Measurements from ENCODE around the gene SDK1. TPM values are rescaled to one million over a fixed set of nuclear protein-coding genes. Genes with fewer than 3 reads are reported as not detected.

Gene SDK1
- total RNA-seq, 1 experiment from 2014 or later = 1.8 TPM

DNA sequence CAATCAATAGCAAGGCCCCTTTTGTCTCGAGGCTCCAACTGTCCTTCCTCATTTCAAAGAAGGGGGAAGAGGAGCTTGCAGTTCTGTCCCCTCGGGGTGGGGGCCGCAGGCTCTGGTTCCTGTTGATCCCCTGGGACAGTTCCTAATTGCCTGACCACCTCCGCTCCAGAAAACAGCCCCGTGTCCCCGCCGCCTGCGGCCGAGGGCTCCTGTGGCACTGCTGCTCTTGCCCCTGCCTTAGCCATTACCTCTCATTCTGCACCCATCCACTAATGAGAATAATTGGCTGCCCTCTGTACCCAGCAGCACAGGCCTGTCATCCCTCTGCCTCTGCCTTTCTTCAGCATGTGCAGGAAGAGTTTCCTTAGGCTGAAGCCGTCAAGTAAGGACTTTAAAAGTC is 712.7 kb downstream of the SDK1 start:
- no peak for DNase-seq (ENCODE audit: low spot score)

DNA sequence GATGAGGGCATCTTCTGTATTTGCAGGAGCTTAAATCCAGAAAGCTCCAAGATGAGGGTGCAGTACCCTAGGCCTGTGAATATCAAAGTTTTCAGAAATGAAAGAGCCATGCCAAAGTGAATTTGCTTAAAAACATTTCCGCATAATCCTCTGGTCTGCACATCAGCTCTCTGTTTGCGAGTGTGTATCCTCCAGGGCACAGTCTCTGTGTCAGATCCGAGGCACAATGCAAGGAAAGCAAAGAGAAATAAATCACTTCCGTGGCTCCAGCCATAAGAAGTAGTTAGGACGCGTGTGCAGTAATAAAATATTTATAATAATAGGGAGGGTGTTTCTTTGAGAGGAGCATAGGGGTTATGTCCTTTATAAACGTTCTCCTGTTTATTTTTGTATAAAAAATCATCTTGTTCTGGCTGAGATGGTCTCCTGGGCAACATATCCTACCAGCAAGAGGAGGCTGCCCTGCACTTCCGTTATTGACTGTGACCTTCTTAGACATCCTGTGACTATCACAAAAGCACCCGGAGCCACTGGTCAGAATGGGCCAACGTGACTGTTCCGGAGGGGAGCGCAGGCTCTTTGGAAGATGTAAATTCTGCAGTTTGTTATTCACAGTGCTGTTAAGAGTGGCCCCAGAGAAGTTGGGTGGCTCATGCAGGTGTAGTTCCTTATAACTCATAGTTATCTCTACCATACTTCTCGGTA is 713.4 kb downstream of the SDK1 start:
- no peak for DNase-seq (ENCODE audit: low spot score)

DNA sequence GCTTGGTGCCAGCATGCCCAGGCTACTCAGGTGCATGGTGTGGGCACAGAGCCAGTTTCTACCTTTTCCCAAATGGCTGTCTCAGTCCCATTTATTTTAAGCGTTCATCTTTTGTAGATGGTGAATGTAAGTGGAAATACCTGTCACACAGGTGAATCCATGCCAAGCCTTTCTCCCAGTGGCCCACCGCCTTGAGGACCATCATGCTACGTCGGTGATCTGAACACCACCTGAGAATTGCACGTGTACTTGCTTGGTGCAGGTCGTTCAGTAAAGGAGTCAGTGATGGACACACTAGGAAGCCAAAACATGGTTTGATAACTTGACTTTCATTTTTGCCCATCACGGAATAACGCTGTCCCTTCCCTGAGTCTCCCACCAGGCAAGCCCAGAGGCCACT is 714.3 kb downstream of the SDK1 start:
- DNase-seq (ENCODE audit: low spot score) = no peak

DNA sequence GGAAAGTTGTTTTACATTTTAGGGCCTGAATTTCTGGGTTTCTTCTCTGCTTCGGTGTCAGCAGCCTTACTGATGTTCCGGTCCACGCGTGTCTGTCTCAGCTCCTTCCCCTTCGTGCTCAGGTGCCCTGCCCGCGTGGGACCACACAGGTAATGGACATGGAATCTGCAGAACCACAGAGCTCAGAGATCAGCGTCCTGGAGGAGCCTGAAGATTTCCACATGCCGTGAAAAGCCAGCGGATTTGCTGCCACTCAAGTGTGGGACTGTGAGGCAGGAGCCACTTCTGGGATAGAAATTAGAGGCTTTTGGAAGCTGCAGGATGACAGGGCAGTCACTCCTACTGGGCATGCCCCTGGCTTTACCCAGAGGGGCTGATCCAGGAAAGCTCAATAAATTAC is 714.9 kb downstream of the SDK1 start:
- DNase-seq (ENCODE audit: low spot score) = no peak

GRCh38 chr7:4017081-4017480 is 716.0 kb downstream of the SDK1 start:
- DNase-seq (ENCODE audit: low spot score) = no peak

DNA sequence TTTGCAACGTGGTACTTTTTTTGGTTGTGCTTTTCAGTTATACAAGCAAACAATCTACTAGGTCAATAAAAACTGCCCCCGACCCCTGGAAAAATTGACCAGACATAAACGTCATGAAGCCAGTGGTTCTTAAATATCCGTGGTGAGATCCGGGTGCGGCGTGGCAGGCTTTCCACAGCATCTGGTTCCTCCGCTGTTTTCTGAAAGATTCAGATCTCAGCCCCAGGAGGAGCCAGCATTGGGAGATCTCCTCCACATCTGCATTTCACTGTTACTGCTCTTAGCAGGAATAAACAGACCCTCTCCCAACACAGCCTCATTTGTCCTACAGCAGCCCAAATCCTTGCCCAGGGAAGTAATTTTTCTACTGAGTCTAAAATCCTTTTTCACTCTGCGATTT is 716.7 kb downstream of the SDK1 start:
- no peak for DNase-seq (ENCODE audit: low spot score)

- DNase-seq (ENCODE audit: low spot score) = no peak
Observed at GRCh38 chr7:4018601-4019316, 717.7 kb downstream of the SDK1 start.

- no peak for DNase-seq (ENCODE audit: low spot score)
Observed at GRCh38 chr7:4020086-4020485, 719.0 kb downstream of the SDK1 start.

GRCh38 chr7:4021413-4021812 is 720.4 kb downstream of the SDK1 start:
- DNase-seq (ENCODE audit: low spot score) = no peak

DNA sequence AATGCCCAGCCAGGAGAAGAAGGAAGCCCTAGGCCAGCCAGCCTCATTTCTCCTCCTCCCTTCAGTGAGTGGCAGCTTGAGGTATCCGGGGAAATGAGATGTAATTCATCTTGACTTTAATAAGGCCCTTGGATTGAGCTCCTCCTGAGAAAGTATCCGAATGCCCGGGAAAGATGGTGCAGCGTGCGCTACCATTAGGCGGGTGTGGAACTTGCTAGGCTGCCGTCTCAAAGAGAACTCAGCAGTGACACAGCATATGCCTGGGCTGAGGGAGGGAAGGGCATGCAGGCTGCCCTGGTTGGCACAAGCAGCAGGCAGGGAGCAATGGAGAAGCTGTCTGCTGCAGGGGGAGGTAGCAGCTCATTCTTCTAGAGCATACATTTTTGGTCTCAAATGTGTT is 721.2 kb downstream of the SDK1 start:
- no peak for DNase-seq (ENCODE audit: low spot score)

DNA sequence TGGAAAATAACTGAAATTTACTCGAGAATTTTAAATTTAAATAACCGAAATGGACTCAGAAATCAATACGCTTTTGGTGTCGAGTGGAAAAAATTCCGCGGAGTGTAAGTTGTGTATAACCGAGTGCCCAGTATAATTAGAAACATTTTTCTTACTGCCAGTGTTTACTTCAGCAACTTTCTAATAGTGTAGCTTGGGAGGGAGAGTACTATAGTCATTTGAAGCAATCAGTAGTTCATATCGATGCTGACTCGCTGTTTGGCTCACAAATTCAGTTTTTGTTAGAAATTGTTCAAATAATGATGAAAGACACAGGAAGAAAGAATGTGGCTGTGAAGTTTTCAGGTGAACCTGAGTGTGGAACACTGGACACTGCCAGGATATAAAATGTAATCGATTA is 722.5 kb downstream of the SDK1 start:
- no peak for DNase-seq (ENCODE audit: low spot score)

GRCh38 chr7:4024133-4024532 is 723.1 kb downstream of the SDK1 start:
- DNase-seq (ENCODE audit: low spot score) = no peak

GRCh38 chr7:4024806-4025205 is 723.8 kb downstream of the SDK1 start:
- no peak for DNase-seq (ENCODE audit: low spot score)

GRCh38 chr7:4025210-4025609 is 724.2 kb downstream of the SDK1 start:
- no peak for DNase-seq (ENCODE audit: low spot score)

DNA sequence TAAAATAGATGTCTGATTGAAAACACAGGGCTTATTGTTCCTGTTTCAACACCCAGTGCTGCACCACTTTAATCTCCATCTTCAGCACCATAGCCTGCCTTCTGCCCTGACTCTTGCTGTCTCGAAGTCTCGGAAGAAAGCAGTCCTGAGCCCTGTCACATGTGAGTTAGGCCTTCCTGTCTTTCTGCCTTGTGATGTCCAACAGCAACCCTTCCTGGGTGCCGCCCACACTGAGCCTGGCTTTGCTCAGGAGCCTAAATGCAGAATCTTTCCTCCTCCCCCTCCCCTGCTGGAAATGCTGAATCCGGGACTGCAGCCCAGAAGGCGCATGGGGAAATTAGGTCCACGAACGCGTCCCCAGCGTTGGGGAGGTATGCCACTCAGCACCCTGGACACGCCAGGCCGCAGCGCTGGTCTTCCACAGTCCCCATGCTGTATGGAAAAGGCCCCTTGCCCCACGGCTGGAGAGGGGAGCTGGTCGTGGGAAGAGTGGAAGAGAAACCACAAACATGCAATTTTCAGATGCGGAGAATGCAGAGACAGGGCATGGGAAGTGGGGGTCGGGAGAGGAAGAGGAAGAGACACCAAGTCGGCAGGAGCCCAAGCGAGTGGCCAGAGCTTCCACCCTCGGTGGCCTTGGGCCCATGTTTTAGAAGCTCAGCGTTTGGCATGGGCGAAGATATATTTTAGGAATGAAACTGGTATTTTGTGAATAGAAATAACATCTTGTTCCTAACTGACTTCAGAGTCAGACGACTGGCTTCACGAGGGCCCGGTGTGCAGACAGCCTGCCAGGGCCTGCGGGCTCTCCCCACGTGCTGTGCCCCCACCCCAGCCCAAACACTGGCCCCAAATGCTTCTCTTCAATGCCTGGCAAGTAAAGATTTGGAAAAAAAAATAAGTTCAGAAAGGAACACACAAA is 724.9 kb downstream of the SDK1 start:
- no peak for DNase-seq (ENCODE audit: low spot score)

DNA sequence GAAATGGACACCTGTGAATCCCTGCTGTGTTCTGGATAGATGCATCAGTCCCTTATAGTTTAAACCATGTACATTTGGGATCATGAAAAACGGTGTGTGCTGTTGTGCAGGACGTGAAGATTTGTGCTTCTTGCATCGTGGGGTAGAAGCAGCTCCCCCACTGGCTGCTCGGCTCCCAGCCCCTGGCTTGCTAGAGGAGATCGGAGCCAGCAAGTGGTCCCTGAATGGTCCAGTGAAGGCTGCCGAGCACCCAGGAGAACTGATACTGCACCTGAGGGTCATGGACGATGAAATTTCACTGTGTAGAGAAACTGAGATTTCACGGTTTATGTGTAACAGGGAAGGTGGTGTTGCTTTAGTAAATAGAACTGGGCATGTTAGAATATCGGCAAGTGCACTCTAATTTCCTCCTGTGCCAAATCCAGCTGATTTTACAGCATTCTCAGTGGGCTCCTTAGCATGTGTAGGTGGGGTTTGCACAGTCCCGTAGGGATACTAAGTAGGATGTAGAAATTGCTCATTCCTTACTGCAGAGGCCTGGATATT is 726.0 kb downstream of the SDK1 start:
- DNase-seq (ENCODE audit: low spot score) = no peak

- DNase-seq (ENCODE audit: low spot score) = no peak
Observed at GRCh38 chr7:4028221-4028620, 727.2 kb downstream of the SDK1 start.

GRCh38 chr7:4029941-4030340 is 728.9 kb downstream of the SDK1 start:
- DNase-seq (ENCODE audit: low spot score) = no peak

GRCh38 chr7:4030346-4030950 is 729.4 kb downstream of the SDK1 start:
- DNase-seq (ENCODE audit: low spot score) = no peak

DNA sequence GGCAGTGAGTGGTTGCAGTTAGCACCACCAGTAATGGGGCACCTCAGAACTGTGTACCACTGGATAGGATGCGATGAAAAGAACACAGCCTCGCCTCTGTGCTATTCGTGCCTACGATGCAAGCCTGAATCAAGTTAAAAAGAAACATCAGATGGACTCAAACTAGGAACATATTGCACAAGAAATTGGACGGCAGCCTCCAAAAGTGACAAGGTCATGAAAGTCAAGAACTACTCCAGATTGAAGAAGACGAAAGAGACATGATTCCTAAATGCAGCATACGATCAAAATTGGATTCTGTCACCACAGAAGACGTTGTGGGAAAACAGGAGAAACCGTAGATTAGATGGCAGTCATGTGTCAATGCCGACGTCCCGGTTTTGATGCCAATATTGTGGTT is 732.9 kb downstream of the SDK1 start:
- no peak for DNase-seq (ENCODE audit: low spot score)

DNA sequence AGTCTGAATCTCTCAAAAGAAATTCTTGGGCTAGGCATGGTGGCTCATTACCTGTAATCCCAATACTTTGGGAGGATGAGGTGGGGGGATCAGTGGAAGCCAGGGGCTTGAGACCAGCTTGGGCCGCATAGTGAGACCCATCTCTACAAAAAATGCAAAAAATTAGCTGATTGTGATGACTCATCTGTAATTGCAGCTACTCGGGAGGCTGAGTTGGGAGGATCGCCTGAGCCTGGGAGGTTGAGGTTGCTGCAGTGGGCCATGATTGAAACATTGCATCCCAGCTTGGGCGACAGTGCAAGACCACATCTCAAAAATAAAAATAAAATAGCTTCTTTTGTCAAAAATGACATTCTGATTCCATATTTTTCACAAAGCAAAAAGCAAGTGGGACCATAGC is 736.3 kb downstream of the SDK1 start:
- DNase-seq (ENCODE audit: low spot score) = no peak

DNA sequence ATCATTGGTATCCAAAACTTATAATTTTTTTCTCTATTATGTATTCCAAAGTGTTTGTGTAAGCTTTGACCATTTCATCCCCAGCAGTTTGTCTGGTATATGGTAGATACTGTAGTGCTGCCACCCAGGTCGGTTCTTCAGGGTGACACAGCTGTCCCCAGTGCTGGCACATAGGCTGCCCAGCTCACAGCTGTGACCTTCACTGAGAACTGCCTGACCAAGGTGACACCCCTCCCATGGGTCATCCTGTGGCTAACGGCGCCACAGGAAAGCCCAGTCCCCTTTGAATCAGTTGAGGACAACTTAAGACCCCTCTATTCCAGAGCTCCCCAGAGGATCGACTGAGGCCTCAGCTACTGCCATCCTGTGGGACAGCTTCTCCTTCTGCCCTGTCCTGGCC is 736.8 kb downstream of the SDK1 start:
- DNase-seq (ENCODE audit: low spot score) = no peak
